Measurements from ENCODE around the gene ANKRD23.
"Not testable (repeated sequence)": the region's sequence is repeated elsewhere in the genome, so short reads cannot be mapped to it uniquely, and the experiment has no call there.

Gene ANKRD23

GRCh38 chr2:96865654-96866053 is 21.8 kb upstream of the ANKRD23 start:
- no peak overlapping the region for H2BK120ac ChIP-seq (ENCODE audit: low read depth, low read length)
- no peak overlapping the region for H3K14ac ChIP-seq (ENCODE audit: low read length)
- H3K4me2 ChIP-seq (ENCODE audit: insufficient read depth, low read length, poor library complexity, severe bottlenecking): no peak overlapping the region
- no peak overlapping the region for H4K8ac ChIP-seq (ENCODE audit: low read depth, low read length)
- DNase-seq (ENCODE audit: low spot score): no peak
- H3K79me1 ChIP-seq (ENCODE audit: low read depth, low read length): peaks cover 41% of the 10 kb centered on the region
- no peaks in the 10 kb centered on the region for H3K9me3 ChIP-seq (replicated peaks in 1 of 2; ENCODE audit: control insufficient read depth in 2 of 2, insufficient read depth in 1 of 2, low read depth in 1 of 2, low read length in 2 of 2)
- no peak overlapping the region for H2BK5ac ChIP-seq (ENCODE audit: low read length)
- no CpG with 5 or more reads among the region's 16 CpGs for WGBS, 2 donors (ENCODE audit: extremely low coverage in 2 of 2, insufficient read length in 2 of 2, insufficient replicate concordance in 1 of 2)
- no peak overlapping the region for H4K91ac ChIP-seq (ENCODE audit: low read depth, low read length, poor library complexity)
- H3K9ac ChIP-seq (ENCODE audit: low read depth, low read length, poor library complexity): peak overlapping the region; percentile 72
- H2BK12ac ChIP-seq (ENCODE audit: low read length): no peak overlapping the region
- H3K36me3 ChIP-seq (replicated peaks in 1 of 2; ENCODE audit: control insufficient read depth in 2 of 2, insufficient read depth in 2 of 2, low read length in 2 of 2): peaks cover 58 to 68% of the 10 kb centered on the region in 2 donors
- H3K23ac ChIP-seq (ENCODE audit: low read depth, low read length, poor library complexity): no peak overlapping the region
- no peaks in the 10 kb centered on the region for H3K27me3 ChIP-seq (ENCODE audit: control insufficient read depth in 3 of 3, insufficient read depth in 3 of 3, low read depth in 1 of 3, low read length in 3 of 3)
- H2AFZ ChIP-seq (ENCODE audit: low read length): no peak overlapping the region
- H3K27ac ChIP-seq (replicated peaks; ENCODE audit: low read length): no peak overlapping the region
- no peak overlapping the region for H3K18ac ChIP-seq (ENCODE audit: low read length)
- H3K4me3 ChIP-seq (ENCODE audit: low read length in 2 of 2): no peak overlapping the region
- no peak overlapping the region for H2AK5ac ChIP-seq (ENCODE audit: low read depth, low read length)
- H3K4me1 ChIP-seq (ENCODE audit: control insufficient read depth in 2 of 2, insufficient read depth in 1 of 2, low read depth in 1 of 2, low read length in 2 of 2): peaks cover 7 to 14% of the 10 kb centered on the region in 2 donors
- no peak overlapping the region for H2BK15ac ChIP-seq (ENCODE audit: low read length)
- H3K4ac ChIP-seq (ENCODE audit: low read length): no peak overlapping the region

- Histone ChIP-seq H2BK120ac (ENCODE audit: low read depth, low read length) (no peak overlapping the region), H3K4me3 (ENCODE audit: low read length in 2 of 2) (no peak overlapping the region), H3K4ac (ENCODE audit: low read length) (peak overlapping the region; percentile 66), H3K4me2 (ENCODE audit: insufficient read depth, low read length, poor library complexity, severe bottlenecking) (no peak overlapping the region), H3K9me3 (replicated peaks in 1 of 2; ENCODE audit: control insufficient read depth in 2 of 2, insufficient read depth in 1 of 2, low read depth in 1 of 2, low read length in 2 of 2) (no peaks in the 10 kb centered on the region), H3K23ac (ENCODE audit: low read depth, low read length, poor library complexity) (peak overlapping the region; percentile 25), H3K18ac (ENCODE audit: low read length) (no peak overlapping the region), H4K91ac (ENCODE audit: low read depth, low read length, poor library complexity) (no peak overlapping the region), H3K79me1 (ENCODE audit: low read depth, low read length) (peaks cover 38% of the 10 kb centered on the region), H2BK12ac (ENCODE audit: low read length) (no peak overlapping the region), H2BK15ac (ENCODE audit: low read length) (no peak overlapping the region), H3K14ac (ENCODE audit: low read length) (no peak overlapping the region), H2BK5ac (ENCODE audit: low read length) (peak overlapping the region; percentile 19), H3K9ac (ENCODE audit: low read depth, low read length, poor library complexity) (peak overlapping the region; percentile 60), H3K36me3 (replicated peaks in 1 of 2; ENCODE audit: control insufficient read depth in 2 of 2, insufficient read depth in 2 of 2, low read length in 2 of 2) (peaks cover 64 to 76% of the 10 kb centered on the region in 2 donors), H2AK5ac (ENCODE audit: low read depth, low read length) (no peak overlapping the region), H3K27me3 (ENCODE audit: control insufficient read depth in 3 of 3, insufficient read depth in 3 of 3, low read depth in 1 of 3, low read length in 3 of 3) (no peaks in the 10 kb centered on the region), H4K8ac (ENCODE audit: low read depth, low read length) (no peak overlapping the region), H2AFZ (ENCODE audit: low read length) (no peak overlapping the region), H3K4me1 (ENCODE audit: control insufficient read depth in 2 of 2, insufficient read depth in 1 of 2, low read depth in 1 of 2, low read length in 2 of 2) (peaks cover 4 to 10% of the 10 kb centered on the region in 2 donors), H3K27ac (replicated peaks; ENCODE audit: low read length) (no peak overlapping the region)
- no peak for DNase-seq (ENCODE audit: low spot score)
- no CpG with 5 or more reads among the region's 25 CpGs for WGBS, 2 donors (ENCODE audit: extremely low coverage in 2 of 2, insufficient read length in 2 of 2, insufficient replicate concordance in 1 of 2)
Measured at GRCh38 chr2:96864343-96865091, 20.7 kb upstream of the ANKRD23 start.

- Histone ChIP-seq H2BK5ac (ENCODE audit: low read length) (peak overlapping the region; percentile 19), H2BK120ac (ENCODE audit: low read depth, low read length) (no peak overlapping the region)
- WGBS, 2 donors (ENCODE audit: extremely low coverage in 2 of 2, insufficient read length in 2 of 2, insufficient replicate concordance in 1 of 2): no CpG with 5 or more reads among the region's 19 CpGs
Measured at GRCh38 chr2:96863575-96864342, 19.9 kb upstream of the ANKRD23 start.

GRCh38 chr2:96863056-96863455 is 19.2 kb upstream of the ANKRD23 start:
- H3K9ac ChIP-seq (ENCODE audit: low read depth, low read length, poor library complexity); H2AK5ac ChIP-seq (ENCODE audit: low read depth, low read length); H3K27me3 ChIP-seq (ENCODE audit: control insufficient read depth in 3 of 3, insufficient read depth in 3 of 3, low read depth in 1 of 3, low read length in 3 of 3); H2BK15ac ChIP-seq (ENCODE audit: low read length); H4K91ac ChIP-seq (ENCODE audit: low read depth, low read length, poor library complexity); H3K4me3 ChIP-seq (ENCODE audit: low read length in 2 of 2); H3K9me3 ChIP-seq (replicated peaks in 1 of 2; ENCODE audit: control insufficient read depth in 2 of 2, insufficient read depth in 1 of 2, low read depth in 1 of 2, low read length in 2 of 2); DNase-seq (ENCODE audit: low spot score); H3K4ac ChIP-seq (ENCODE audit: low read length); H3K14ac ChIP-seq (ENCODE audit: low read length); H2AFZ ChIP-seq (ENCODE audit: low read length); H3K18ac ChIP-seq (ENCODE audit: low read length); H2BK5ac ChIP-seq (ENCODE audit: low read length); H3K27ac ChIP-seq (replicated peaks; ENCODE audit: low read length); H2BK120ac ChIP-seq (ENCODE audit: low read depth, low read length); H4K8ac ChIP-seq (ENCODE audit: low read depth, low read length); H3K4me2 ChIP-seq (ENCODE audit: insufficient read depth, low read length, poor library complexity, severe bottlenecking); H2BK12ac ChIP-seq (ENCODE audit: low read length); H3K23ac ChIP-seq (ENCODE audit: low read depth, low read length, poor library complexity): not testable (repeated sequence)
- H3K79me1 ChIP-seq (ENCODE audit: low read depth, low read length): peaks cover 37% of the 10 kb centered on the region
- H3K4me1 ChIP-seq (ENCODE audit: control insufficient read depth in 2 of 2, insufficient read depth in 1 of 2, low read depth in 1 of 2, low read length in 2 of 2): peaks cover 9 to 15% of the 10 kb centered on the region in 2 donors
- no CpG with 5 or more reads among the region's 4 CpGs for WGBS, 2 donors (ENCODE audit: extremely low coverage in 2 of 2, insufficient read length in 2 of 2, insufficient replicate concordance in 1 of 2)
- H3K36me3 ChIP-seq (replicated peaks in 1 of 2; ENCODE audit: control insufficient read depth in 2 of 2, insufficient read depth in 2 of 2, low read length in 2 of 2): peaks cover 64 to 76% of the 10 kb centered on the region in 2 donors

More at GRCh38 chr2:96863575-96864342, 19.9 kb upstream of the ANKRD23 start:
- Histone ChIP-seq H2BK12ac (ENCODE audit: low read length) (no peak overlapping the region), H4K91ac (ENCODE audit: low read depth, low read length, poor library complexity) (no peak overlapping the region), H3K36me3 (replicated peaks in 1 of 2; ENCODE audit: control insufficient read depth in 2 of 2, insufficient read depth in 2 of 2, low read length in 2 of 2) (peaks cover 64 to 76% of the 10 kb centered on the region in 2 donors), H2AK5ac (ENCODE audit: low read depth, low read length) (no peak overlapping the region), H3K18ac (ENCODE audit: low read length) (no peak overlapping the region), H3K79me1 (ENCODE audit: low read depth, low read length) (peaks cover 37% of the 10 kb centered on the region), H3K4me2 (ENCODE audit: insufficient read depth, low read length, poor library complexity, severe bottlenecking) (no peak overlapping the region), H3K4me3 (ENCODE audit: low read length in 2 of 2) (no peak overlapping the region), H2AFZ (ENCODE audit: low read length) (no peak overlapping the region), H3K27me3 (ENCODE audit: control insufficient read depth in 3 of 3, insufficient read depth in 3 of 3, low read depth in 1 of 3, low read length in 3 of 3) (no peaks in the 10 kb centered on the region), H3K9ac (ENCODE audit: low read depth, low read length, poor library complexity) (no peak overlapping the region), H4K8ac (ENCODE audit: low read depth, low read length) (no peak overlapping the region), H3K23ac (ENCODE audit: low read depth, low read length, poor library complexity) (no peak overlapping the region), H3K9me3 (replicated peaks in 1 of 2; ENCODE audit: control insufficient read depth in 2 of 2, insufficient read depth in 1 of 2, low read depth in 1 of 2, low read length in 2 of 2) (no peaks in the 10 kb centered on the region), H3K4me1 (ENCODE audit: control insufficient read depth in 2 of 2, insufficient read depth in 1 of 2, low read depth in 1 of 2, low read length in 2 of 2) (peaks cover 9 to 12% of the 10 kb centered on the region in 2 donors), H3K4ac (ENCODE audit: low read length) (no peak overlapping the region), H3K27ac (replicated peaks; ENCODE audit: low read length) (no peak overlapping the region), H2BK15ac (ENCODE audit: low read length) (no peak overlapping the region), H3K14ac (ENCODE audit: low read length) (no peak overlapping the region)
- no peak for DNase-seq (ENCODE audit: low spot score)

Measured in neuronal stem cell (in vitro differentiated cells).